Measurements from ENCODE around the gene FAM171A2.

GRCh38 chr17:44367231-44367979 is 3.8 kb upstream of the FAM171A2 start:
- TF ChIP-seq EZH2 (IDR thresholded peaks at IDR 0.05; ENCODE audit: low read depth, low read length, severe bottlenecking), result no peak
- TF ChIP-seq CTCF (IDR thresholded peaks at IDR 0.05; ENCODE audit: control extremely low read depth in 1 of 3, insufficient read depth in 1 of 3, low read depth in 1 of 3, low read length in 3 of 3), result no peak
- no peak for TF ChIP-seq TAF1 (IDR thresholded peaks at IDR 0.05; ENCODE audit: low read depth, low read length)
- TF ChIP-seq JUND (IDR thresholded peaks at IDR 0.05; ENCODE audit: low read length), result no peak
- TF ChIP-seq USF2 (IDR thresholded peaks at IDR 0.05; ENCODE audit: low read length), result no peak
- TF ChIP-seq SIN3A (conservative IDR thresholded peaks at IDR 0.05 in 1 of 2, IDR thresholded peaks at IDR 0.05 in 1 of 2; ENCODE audit: low read depth in 1 of 2, low read length in 2 of 2), result no peak
- TF ChIP-seq YY1 (IDR thresholded peaks at IDR 0.05; ENCODE audit: low read depth, low read length), result no peak
- no peak for TF ChIP-seq GTF2F1 (IDR thresholded peaks at IDR 0.05; ENCODE audit: borderline replicate concordance, low read depth, low read length)
- no peak for TF ChIP-seq RBBP5 (IDR thresholded peaks at IDR 0.05; ENCODE audit: borderline replicate concordance, low read depth, low read length)

All from H1 (cell line).